Endothelial cell of umbilical vein (primary cell): ENCODE measurements around the gene MACROD2.

ENCODE experiments used
- CTCF ChIP-seq, 2 donors: IDR thresholded peaks; 1 replicate in 1 of 2; 2 replicates in 1 of 2; pipeline ENCODE4 v1.5.1; 2011; ENCODE audit warnings: low read length in 2 of 2, mild to moderate bottlenecking in 2 of 2, moderate library complexity in 2 of 2, control low read depth in 1 of 2, inconsistent platforms in 1 of 2, low read depth in 1 of 2; ENCODE audit not compliant: insufficient read depth in 1 of 2; ENCODE audit errors: extremely low read depth in 1 of 2
- EZH2 ChIP-seq: IDR thresholded peaks from 2 replicates; pipeline ENCODE4 v1.6.1; 2012; ENCODE audit warnings: borderline replicate concordance, low read depth, mild to moderate bottlenecking, moderate library complexity, low read length, inconsistent platforms; ENCODE audit not compliant: severe bottlenecking
- FOS ChIP-seq: IDR thresholded peaks from 2 replicates; pipeline ENCODE4 v1.6.1; 2011; ENCODE audit warnings: mild to moderate bottlenecking, low read length, moderate library complexity, borderline replicate concordance; ENCODE audit not compliant: insufficient read depth
- GATA2 ChIP-seq: IDR thresholded peaks from 2 replicates; pipeline ENCODE4 v1.7.0; 2011; ENCODE audit warnings: low read depth, mild to moderate bottlenecking, moderate library complexity, mixed read lengths, low read length; ENCODE audit not compliant: insufficient read length, insufficient read depth
- JUN ChIP-seq: IDR thresholded peaks from 2 replicates; pipeline ENCODE4 v1.6.1; 2011; ENCODE audit warnings: borderline replicate concordance, low read depth; ENCODE audit not compliant: insufficient read length, insufficient read depth
- MYC ChIP-seq: IDR thresholded peaks from one replicate; pipeline ENCODE4 v1.6.1; 2011; ENCODE audit warnings: mild to moderate bottlenecking, low read depth, low read length
- POLR2A ChIP-seq: IDR thresholded peaks from 2 replicates; pipeline ENCODE4 v1.6.1; 2012; ENCODE audit warnings: low read depth, mild to moderate bottlenecking, control low read depth, low read length
- POLR2AphosphoS5 ChIP-seq: IDR thresholded peaks from 2 replicates; pipeline ENCODE4 v1.6.1; 2012; ENCODE audit warnings: low read depth, mild to moderate bottlenecking, control low read depth, low read length, moderate library complexity; ENCODE audit not compliant: insufficient read depth
- TF ChIP-seq, protein P1 (sequence below): IDR thresholded peaks from 2 replicates; pipeline ENCODE4 v1.6.1; 2011; ENCODE audit not compliant: insufficient read depth, insufficient read length

DNA sequence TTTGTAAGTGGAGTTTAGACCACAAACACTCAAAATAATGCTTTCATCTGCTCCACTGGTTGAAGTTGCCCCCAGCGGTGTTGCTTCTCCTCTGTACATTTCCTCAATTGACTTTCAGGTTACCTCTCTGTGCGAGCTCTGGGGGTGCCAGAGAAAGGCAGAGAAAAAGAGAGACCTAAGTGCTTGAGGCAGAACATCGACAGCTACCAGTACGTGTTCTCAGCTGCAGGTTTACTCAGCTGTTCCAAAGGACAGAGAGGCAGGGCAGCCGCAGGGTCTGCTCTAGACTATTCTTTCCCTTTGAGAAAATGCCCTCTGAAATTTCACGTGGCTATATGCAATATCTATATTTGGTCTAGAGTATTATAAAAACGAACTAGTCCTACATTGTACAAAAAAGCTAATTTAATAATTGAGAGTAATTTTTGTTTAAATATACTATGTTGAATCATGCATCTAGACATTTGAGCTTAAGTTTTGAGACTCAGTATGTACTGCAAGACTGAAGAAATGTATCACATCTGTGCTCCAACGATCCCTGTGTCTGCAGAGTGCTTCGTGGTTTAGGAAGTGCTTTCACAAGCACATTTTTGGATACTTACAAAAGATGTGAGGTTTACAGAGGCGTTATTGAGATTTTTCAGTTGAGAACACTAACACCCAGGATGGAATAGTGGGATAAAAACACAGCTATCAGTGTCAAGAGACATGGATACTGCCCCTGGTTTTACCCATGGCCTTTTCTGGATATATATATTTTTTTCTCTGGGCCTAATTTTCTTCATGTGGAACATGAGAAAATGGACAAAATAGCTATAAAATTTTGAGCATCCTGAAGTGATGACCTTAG, 795.7 kb downstream of the MACROD2 start:
- TF ChIP-seq CTCF (IDR thresholded peaks at IDR 0.05; ENCODE audit: extremely low read depth in 1 of 2, insufficient read depth in 1 of 2, low read depth in 1 of 2, low read length in 2 of 2) (no peak), POLR2AphosphoS5 (no peak), POLR2A (no peak), EZH2 (no peak), JUN (no peak), FOS (no peak), GATA2 (no peak), MYC (no peak)
- TF ChIP-seq, protein P1, sequence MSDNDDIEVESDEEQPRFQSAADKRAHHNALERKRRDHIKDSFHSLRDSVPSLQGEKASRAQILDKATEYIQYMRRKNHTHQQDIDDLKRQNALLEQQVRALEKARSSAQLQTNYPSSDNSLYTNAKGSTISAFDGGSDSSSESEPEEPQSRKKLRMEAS = no peak
